HG02973 (cell line): ENCODE results near the gene IQCN.

Experiments used
- ATAC-seq: cut with Tn5 transposase; IDR thresholded peaks from one replicate; pipeline ENCODE4 v1.9.1; 2021; ENCODE audit warnings: moderate library complexity; ENCODE audit not compliant: unreplicated experiment

IQCN gene

DNA sequence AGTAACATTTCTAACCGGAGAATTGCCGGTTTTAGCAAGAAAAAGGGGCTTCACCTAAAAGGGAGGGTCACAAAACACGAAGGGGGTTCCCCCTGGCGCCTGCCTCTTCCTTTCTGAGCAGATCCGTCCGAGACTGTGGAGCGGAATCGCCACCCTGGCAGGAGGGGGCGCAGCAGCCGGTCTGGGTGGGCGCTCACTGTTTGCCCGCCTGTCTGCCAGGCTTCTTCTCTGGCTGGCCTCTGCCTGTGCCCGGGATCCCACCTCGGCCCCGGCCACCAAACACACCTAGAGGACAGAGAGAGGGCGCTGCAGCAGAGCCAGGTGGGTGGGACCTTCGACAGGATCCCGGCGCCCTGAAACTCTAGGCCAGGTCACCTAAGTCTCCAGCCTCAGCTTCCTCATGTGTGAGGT is 33.0 kb upstream of the IQCN start:
- no peak for ATAC-seq

DNA sequence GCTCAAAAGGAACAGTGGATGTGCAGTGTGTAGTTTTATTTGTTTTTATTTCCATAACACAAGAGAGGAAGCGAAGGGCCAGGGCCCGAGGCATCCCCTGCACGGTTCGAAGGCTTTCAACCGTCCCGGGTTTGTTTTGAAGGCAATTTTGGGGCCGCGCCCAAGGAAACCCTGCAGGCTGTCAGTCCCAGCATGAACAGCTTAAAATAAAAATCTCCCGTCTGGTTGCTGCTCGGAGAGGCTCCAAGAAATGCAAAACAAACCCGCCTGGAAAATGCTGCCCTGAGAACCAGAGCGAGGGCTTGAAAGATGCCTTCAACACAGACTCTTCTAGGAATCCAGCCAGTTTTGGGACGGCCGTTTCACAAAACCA is 32.6 kb upstream of the IQCN start:
- no peak for ATAC-seq

DNA sequence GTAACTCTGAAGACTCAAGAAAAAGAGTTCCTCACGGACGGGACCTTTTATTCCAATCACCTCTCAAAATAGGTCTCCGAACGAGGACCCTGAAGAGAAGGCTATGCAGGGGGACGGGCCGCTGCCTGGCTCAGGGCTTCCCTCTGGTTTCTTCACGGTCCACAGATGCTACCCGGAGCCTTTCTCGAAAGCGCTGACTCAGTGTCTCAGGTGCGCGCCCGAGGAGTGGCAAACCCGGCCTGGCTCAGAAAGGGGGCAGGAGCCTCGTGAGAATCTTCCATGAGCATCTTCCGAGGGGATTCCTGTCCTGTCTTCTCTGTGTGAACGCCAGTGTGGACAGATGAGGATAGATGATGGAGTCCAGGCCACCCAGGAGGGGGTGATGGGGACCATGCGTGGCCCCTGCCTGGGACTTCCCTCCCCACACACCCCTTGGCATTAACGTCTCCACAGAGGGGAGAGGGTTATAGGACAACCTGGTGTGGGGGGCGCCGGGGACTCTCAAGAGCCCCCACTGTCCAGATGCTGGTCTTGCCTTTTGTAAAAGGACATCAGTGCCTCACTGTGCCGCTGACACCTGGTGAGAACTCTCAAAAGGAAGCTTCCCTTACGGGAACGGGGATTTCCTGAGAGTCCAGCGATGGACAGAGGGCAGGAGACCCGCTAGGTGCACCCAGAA is 32.1 kb upstream of the IQCN start:
- ATAC-seq, result no peak

DNA sequence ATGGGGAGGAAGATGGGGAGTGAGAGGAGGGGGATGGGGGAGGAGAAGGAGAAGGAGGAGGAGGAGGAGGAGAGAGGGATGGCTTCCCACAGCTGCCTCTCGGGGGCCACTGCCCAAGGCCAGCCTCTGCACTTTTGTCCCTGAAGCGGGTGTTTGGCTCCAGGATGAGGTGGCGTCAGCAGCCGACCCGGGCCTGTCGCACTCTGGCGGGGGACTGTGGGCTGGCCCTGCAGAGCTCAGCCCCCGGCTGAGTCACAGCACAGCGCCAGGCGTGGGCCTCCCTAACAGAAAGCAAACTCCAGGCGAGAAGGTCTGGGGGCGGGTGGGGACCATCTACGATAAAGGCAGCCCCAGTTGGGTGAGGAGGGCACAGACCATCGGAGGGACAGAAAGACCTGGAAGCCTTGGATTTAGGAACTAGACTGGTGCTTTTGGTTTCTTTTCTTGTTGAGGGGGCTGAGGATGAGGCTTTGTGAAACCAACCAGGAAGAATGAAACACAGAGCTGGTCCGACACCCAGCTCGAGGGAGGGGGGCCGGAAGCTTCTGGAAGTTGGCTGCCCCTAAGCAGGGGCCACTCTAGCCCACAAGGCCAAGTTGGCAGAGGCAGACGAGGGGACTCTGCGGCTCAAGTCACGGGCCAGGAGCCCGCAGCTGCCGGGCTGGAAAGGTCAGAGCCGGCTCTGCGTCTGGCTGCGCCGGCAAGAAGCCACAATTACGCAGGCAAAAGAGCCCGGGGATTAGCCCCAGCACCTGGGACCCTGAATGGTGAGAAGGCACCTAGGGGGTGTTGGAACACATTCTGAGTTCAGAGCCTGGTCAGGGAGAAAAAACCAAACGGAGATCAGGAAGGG is 30.4 kb upstream of the IQCN start:
- peak; percentile 32 for ATAC-seq

DNA sequence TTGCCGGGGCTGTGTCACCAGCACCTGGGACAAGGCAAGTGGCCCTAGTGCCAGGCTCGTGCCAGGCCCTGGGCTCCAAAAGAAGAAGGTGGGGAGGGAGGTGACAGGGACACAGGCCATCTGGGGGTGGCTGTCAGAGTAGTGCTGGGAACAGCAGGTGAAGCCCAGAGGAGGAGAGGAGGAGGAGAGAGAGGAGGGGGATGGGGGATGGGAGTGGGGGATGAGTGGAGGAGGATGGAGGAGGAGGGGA is 29.9 kb upstream of the IQCN start:
- no peak for ATAC-seq

DNA sequence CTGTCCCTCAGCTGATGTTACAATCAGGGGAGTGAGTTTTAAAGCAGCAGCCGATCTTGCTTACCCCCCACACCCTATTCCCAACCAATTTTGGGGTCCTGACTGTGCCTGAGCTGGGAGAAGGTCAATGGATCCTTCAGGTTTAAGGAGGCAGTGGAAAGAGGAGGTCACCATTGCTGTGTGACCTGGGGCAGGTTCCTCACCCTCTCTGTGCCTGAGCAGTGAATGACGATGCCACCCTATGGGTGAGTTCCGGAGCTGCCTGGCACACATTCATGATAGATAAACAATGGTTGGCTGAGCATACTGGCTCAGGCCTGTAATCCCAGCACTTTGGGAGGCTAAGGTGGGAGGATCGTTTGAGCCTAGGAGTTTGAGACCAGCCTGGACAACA is 27.5 kb upstream of the IQCN start:
- ATAC-seq, result no peak

DNA sequence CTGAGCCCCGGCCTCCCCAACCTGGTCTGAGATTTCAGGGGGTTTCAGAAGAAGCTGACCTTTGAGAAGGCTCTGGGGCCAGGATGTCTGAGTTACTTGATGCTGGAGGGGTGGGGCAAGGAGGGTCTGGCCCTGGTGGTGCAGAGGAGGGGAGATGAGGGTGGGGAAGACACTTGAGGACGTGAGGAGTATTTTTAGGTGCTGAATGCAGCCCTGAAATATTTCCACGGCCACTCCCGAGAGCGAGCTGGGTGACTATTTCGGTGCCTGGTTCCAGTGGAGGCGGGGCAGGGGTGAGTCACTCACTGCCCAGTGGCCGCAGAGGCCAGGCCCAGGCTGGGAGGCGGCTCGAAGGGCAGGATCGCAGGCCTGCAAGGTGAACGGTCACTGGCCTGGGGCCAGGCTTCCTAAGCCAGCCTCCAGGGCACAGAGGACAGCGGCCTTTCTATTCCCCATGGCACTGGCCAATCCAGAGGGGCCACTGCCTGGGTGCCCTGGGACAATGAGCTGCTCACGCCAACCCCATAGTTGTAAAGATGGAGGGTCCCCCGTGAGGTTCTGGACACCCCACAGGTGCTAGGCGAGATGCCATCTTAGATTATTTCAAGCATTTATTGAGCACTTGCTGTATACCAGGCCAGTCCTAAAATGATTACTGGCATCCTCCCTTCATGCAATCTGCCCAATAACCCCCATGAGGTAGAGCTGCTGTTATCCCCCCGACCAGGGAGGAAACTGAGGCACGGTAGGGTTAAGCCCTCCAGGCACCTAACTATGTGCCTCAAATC is 26.9 kb upstream of the IQCN start:
- ATAC-seq, result no peak

DNA sequence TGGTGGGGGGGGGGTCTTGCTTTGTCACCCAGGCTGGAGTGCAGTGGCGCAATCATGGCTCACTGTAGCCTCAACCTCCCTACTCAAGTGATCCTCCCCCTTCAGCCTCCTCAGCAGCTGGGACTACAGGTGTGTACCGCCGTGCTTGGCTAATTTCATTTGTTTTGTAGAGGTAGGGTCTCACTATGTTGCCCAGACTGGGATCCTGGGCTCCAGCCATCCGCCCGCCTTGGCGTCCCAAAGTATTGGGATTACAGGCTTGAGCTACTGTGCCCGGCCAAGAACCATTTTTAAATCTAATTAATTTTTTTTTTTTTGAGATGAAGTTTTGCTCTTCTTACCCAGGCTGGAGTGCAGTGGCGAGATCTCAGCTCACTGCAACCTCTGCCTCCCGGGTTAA is 25.4 kb upstream of the IQCN start:
- no peak for ATAC-seq

DNA sequence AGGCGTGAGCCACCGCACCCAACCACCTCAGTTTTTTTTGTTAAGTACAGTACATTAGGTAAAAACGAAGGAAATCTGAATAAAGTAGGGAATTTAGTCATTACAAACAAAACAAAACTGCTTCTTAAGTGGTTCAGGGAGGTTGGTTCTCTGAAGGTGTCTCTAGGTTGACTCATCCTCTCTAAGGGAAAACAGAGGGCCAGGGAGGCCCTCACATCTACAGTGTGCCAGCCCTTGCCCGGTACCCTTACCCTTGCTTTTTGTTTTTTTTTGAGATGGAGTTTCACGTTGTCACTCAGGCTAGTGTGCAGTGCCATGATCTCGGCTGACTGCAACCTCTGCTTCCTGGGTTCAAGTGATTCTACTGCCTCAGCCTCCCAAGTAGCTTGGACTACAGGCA is 24.3 kb upstream of the IQCN start:
- no peak for ATAC-seq

DNA sequence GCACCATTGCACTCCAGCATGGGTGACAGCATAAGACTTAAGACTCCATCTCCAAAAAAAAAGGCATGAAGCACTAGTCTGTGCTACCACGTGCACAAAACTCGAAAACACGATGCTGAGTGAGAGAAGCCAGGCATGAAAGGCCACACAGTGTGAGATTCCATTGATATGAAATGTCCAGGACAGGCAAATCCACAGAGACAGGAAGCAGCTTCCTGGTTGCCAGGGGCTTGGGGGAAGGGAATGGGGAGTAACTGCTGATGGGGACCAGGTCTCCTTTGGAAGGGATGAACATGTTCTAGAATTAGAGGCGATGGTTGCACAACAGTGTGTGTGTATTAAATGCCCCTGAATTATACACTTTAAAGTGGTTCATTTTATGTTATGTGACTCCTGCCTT is 23.1 kb upstream of the IQCN start:
- ATAC-seq, result no peak

DNA sequence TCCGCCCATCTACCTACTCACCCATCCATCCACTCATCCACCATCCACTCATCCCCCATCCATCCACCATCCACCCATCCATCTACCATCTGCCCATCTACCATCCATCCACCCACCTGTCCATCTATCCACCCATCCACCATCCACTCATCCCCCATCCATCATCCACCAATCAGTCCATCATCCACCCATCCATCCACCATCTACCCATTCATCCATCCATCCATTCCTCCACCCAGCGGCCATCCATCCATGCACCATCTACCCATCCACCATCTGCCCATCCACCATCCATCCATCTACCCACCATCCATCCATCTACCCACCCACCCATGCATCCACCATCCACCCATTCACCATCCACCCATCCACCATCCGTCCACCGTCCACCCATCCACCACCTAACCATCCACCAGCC is 20.8 kb upstream of the IQCN start:
- ATAC-seq, result no peak

DNA sequence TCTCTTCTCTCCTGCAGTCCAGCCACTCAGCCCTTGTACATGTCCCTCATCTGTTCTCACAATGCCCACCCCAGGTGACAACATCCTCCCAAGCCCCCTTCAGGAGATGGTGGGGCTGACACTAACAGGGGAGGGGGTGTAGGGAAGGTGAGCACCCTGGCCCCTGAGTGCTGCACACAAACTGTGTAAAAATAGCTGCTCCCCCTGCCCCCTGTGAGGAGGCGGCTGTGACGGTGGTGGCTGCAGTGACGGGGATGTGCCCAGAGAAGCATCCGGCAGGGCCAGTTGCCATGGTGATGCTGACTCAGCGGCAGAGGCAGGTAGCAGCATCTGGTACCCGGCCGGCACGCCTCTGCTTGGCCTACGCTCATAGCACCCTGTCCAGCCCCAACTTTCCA is 20.2 kb upstream of the IQCN start:
- no peak for ATAC-seq

DNA sequence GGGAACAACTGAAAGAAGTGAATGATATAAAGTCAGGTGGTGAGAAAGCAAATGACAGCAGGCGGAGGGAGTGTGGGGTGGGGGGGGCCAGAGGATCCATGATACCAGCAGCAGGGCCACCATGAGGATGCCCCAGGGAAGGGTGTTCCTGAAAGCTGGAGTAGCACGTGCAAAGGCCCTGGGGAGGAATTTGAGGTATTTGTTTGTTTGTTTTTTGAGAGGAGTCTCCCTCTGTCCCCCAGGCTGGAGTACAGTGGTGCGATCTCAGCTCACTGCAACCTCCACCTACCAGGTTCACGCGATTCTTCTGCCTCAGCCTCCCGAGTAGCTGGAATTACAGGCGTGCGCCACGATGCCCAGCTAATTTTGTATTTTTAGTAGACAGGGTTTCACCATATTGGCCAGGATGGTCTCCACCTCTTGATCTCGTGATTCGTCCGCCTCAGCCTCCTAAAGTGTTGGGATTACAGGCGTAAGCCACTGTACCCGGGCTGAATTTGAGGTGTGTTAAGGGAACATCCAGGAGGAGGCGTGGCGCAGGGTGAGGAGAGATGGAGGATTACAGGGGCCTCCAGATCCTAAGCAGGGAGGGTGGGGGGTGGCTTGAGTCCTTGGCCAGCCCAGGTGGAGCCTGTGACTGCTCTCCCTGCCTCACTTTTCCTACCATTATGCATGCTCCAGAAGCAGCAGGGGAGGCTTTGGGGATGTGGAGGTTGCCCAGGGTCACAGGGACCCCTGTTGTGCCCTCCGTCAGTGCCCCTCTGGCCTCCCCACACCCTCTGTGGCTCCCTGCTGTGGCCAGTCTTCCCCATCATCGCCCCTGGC is 19.6 kb upstream of the IQCN start:
- ATAC-seq, result no peak

DNA sequence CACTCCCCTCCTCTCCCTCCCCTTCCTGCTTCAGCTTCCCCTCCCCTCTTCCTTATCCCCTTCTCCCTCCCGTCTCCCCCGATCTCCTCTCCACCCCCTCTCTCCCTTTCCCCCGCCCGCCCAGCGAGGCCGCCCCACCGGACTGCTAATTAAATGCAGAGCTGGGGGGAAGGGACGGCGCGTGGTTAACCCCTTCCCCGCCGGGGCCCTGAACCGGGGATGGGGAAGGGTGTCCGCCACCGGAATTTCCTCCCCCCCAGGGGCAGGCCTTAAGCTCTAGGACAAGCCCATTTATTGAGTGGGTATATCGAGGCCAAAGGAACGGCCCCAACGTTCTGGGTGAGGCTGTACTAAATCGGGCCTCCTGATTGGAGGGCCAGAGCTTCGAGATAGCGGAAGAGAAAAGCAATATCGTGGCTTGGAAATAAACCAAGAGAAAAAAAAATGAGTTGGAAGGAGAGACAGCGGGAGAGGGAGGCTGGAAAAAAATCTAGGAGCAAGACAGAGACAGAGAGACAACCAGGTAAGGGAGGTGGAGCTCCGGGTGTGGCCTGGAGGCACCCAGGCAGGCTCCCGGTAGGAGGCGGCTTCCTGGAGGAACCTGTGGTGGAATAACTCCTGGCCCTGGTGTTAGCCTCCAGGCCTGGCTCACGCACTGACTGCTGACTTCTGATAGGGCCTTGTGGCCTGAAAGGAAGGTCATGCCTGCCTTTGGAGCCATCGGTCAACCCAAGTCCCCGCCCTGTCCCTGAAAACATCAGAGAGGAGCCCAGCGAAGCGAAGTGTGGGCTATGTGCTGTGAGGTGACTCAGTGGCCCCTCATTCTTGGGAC is 18.8 kb upstream of the IQCN start:
- ATAC-seq, result no peak

DNA sequence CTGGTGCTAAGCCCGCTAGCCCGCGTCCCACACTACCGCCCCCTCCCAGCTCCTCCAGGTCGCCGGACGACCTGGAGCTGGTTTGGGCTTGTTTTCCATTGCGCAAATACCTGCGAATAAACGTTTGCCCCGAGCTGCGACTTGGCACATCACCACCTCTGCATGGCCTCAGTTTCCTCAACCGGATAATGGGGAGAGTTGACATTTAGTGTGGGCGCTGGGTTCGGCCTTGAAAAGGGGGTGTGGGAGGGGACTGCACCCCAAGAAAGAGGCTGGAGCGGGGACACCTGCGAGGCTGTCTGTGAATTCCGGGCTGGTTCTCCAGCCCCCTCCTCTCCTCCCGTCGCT is 18.2 kb upstream of the IQCN start:
- ATAC-seq, result no peak

DNA sequence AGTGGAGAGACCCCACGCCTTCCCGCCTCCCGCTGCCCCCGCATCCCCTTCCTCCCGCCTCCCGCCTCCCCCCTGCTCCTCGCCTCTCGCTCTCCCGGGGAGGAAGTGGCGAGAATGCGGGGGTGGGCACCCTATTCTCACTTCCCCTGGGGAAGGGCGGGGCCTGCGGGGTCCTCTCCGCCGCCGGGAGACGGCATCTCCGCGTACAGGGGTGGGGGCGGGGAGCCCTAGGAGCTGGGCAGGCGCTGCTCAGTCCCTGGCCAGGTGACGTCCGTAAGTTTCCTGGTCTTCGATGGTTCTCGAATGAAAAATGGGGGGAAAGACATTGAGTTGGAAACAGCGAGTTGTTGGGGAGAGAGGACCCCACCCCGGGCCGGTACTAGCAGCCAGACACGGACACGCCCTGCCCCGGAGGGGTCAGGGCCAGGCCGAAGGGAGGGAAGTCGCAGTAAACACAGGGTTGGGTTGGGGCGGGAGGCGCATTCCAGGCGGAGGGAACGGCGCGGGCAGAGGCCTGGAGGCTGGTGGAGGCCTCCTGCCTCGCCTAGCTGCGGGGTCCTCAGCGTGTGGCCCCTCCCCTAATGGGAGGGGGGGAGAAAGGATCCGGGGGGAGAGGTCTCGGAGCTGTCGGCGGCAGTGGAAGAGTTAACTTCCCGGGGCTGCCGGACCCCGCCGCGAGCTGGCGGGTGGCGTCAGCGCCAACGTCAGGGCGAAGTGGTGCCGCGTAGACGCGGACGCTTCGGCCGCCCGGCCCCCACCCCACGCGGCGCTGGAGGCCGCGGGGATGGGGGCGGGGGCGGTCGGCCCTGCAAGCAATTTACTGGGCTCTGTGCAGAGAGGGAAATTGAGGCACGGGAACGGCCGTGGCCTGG is 17.6 kb upstream of the IQCN start:
- no peak for ATAC-seq

DNA sequence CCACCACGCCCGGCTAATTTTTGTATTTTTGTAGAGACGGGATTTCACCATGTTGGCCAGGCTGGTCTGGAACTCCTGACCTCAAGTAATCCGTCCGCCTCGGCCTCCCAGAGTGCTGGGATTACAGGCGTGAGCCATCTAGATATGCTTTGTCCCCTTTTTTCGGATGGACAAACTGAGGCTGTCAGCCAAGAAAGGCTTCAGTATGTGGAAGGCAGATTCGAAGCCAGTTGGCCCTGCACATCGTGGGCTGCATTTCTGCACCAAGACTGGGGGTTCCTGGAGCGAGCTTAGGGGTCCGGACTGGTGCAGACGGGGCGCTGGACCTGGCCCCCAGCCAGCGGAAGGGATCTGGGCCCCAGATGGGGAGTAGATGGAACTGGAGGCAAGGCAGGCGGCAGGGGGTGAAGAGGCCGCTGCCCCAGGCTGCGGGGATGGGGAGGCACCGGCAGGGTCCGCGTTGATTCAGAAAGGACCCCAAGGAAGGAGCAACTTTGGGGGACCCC is 16.8 kb upstream of the IQCN start:
- ATAC-seq, result no peak

DNA sequence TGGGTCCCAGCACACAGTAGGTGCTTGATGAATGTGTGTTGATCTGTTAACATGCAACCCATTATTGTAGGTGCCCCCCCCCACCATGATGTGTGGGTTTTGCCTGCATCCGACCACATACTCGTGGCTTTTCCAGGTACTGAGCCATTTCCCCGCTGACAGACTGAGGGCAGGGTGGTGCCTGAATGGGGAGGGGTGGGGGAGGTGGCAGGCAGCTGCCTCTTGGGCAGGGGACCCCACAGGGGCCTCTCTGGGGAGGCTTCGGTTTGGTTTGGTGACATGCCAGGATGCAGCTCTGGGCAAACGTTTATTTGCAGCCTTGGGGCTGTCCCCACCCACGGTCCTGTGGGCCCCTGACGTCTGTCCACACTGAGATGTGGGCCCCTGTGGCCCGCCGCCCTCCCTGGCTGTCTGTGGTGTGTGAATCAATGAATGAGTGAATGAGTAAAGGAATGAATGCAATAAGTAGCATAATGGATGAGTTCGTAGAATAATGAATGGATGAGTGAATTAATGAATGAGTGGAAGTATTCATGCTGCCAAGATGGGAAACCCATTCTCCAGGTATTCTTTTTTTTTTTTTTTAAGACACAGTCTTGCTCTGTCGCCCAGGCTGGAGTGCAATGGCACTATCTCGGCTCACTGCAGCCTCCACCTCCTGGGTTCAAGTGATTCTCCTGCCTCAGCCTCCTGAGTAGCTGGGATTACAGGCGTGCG is 16.2 kb upstream of the IQCN start:
- peak; percentile 40 for ATAC-seq
